ENCODE data around the gene CSRP2. TPM values are rescaled to one million over a fixed set of nuclear protein-coding genes. Genes with fewer than 3 reads are reported as not detected.

The CSRP2 gene
- total and polyA plus RNA-seq, 2 of the 13 experiments (the other 11 are each of a cell fraction or from before 2014, with no cell fraction given) = 7.2 to 8.0 TPM

DNA sequence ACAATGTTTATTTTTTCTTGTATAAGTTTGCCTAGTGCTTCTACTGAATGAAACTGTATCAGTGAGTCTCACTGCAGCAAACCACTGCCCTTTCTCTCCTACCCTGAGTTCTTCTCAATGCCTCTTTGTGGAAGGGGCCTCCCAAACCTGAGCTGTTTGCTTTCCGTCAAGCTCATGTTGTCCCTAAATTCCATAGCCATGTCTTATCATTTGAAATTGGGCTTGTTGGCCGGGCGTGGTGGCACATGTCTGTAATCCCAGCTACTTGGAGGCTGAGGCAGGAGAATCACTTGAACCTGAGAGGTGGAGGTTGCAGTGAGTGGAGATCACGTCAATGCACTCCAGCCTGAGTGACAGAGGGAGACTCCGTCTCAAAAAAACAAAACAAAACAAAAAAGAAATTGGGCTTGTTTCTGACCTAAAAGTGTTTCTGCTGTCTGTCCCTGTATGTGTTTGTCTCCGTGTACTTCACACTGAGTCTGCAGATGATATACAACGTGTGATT lies 1.8 kb upstream of the CSRP2 start:
- peak; percentile 21 for DNase-seq (ENCODE audit: low spot score)
- H3K36me3 ChIP-seq (replicated peaks in 1 of 2; ENCODE audit: control insufficient read depth in 1 of 2, insufficient read depth in 2 of 2, low read length in 2 of 2) = no peaks in the 10 kb centered on the region
- TF ChIP-seq ZNF556 (CRISPR knock-in tag; IDR thresholded peaks at IDR 0.05; ENCODE audit: borderline replicate concordance) = no peak
- TF ChIP-seq, protein P1, sequence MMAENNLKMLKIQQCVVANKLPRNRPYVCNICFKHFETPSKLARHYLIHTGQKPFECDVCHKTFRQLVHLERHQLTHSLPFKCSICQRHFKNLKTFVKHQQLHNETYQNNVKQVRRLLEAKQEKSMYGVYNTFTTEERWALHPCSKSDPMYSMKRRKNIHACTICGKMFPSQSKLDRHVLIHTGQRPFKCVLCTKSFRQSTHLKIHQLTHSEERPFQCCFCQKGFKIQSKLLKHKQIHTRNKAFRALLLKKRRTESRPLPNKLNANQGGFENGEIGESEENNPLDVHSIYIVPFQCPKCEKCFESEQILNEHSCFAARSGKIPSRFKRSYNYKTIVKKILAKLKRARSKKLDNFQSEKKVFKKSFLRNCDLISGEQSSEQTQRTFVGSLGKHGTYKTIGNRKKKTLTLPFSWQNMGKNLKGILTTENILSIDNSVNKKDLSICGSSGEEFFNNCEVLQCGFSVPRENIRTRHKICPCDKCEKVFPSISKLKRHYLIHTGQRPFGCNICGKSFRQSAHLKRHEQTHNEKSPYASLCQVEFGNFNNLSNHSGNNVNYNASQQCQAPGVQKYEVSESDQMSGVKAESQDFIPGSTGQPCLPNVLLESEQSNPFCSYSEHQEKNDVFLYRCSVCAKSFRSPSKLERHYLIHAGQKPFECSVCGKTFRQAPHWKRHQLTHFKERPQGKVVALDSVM (CRISPR knock-in tag; IDR thresholded peaks at IDR 0.05) = peak; percentile 61; the same call in 1 of the 2 replicates
- no peaks in the 10 kb centered on the region for H3K9me3 ChIP-seq (ENCODE audit: low read length)
- peaks cover 24% of the 10 kb centered on the region for H3K4me1 ChIP-seq (ENCODE audit: insufficient read depth, low read length)
- no peak overlapping the region for H3K4me3 ChIP-seq (replicated peaks in 1 of 3; ENCODE audit: insufficient read depth in 1 of 3, low read depth in 2 of 3, low read length in 3 of 3)
- no peaks in the 10 kb centered on the region for H3K79me2 ChIP-seq (ENCODE audit: insufficient read depth, low read length)
- H3K27me3 ChIP-seq (ENCODE audit: control insufficient read depth in 1 of 2, insufficient read depth in 2 of 2, low read length in 2 of 2) = peaks cover 0 to 5% of the 10 kb centered on the region in 2 experiments; a peak in 1 of 5 replicates
- ATAC-seq = no peak
- no peak overlapping the region for H3K27ac ChIP-seq (ENCODE audit: extremely low read length, insufficient read depth, low read length)
- peak overlapping the region; percentile 93; the same call in 1 of the 2 replicates for H3K4me2 ChIP-seq (ENCODE audit: low read depth, low read length)
- ChIA-PET POLR2A (no interaction called here), CTCF (ENCODE audit: low intra/inter-chr PET ratio, low total read pairs) (no interaction called here)
- no TSS peak for BruUV-seq (replicated peaks)
- H4K20me1 ChIP-seq (ENCODE audit: insufficient read depth, low read length) = no peaks in the 10 kb centered on the region
- 17% methylated on average over 7 of the region's 7 CpGs for WGBS (ENCODE audit: low lambda C conversion rate)
- in situ Hi-C loops (cut with HindIII; ENCODE audit: extremely low pct_ligation_motif_present, low pct_unique_long_range_greater_than_20kb) (no loop called here), intact Hi-C loops (cut with micrococcal nuclease; ENCODE audit: unreplicated experiment) (loop anchor here (5.0 kb wide), 1 partner anchor 132 kb away; no protein-coding TSS in a partner anchor)
- no peak for FAIRE-seq
- H2AFZ ChIP-seq (ENCODE audit: low read length) = no peak overlapping the region
- no peak overlapping the region for H3K9ac ChIP-seq (ENCODE audit: insufficient read depth, low read depth, low read length)

- peaks cover 24% of the 10 kb centered on the region for H3K4me1 ChIP-seq (ENCODE audit: insufficient read depth, low read length)
- ChIA-PET POLR2A (no interaction called here), CTCF (ENCODE audit: low intra/inter-chr PET ratio, low total read pairs) (no interaction called here)
- BruUV-seq (replicated peaks) = no TSS peak
- peaks cover 0 to 5% of the 10 kb centered on the region in 2 experiments; a peak in 1 of 5 replicates for H3K27me3 ChIP-seq (ENCODE audit: control insufficient read depth in 1 of 2, insufficient read depth in 2 of 2, low read length in 2 of 2)
- 31% methylated on average over 13 of the region's 13 CpGs for WGBS (ENCODE audit: low lambda C conversion rate)
- no peaks in the 10 kb centered on the region for H3K79me2 ChIP-seq (ENCODE audit: insufficient read depth, low read length)
- no peaks in the 10 kb centered on the region for H3K9me3 ChIP-seq (ENCODE audit: low read length)
- in situ Hi-C loops (cut with HindIII; ENCODE audit: extremely low pct_ligation_motif_present, low pct_unique_long_range_greater_than_20kb) = no loop called here
- FAIRE-seq = no peak
- intact Hi-C loops (cut with micrococcal nuclease; ENCODE audit: unreplicated experiment) = loop anchor here (2.0 to 5.0 kb wide), 2 partner anchors 132 to 259 kb away; no protein-coding TSS in a partner anchor
- H4K20me1 ChIP-seq (ENCODE audit: insufficient read depth, low read length) = no peaks in the 10 kb centered on the region
- no peak overlapping the region for H3K27ac ChIP-seq (ENCODE audit: extremely low read length, insufficient read depth, low read length)
- no peak for ATAC-seq
- no peak overlapping the region for H3K9ac ChIP-seq (ENCODE audit: insufficient read depth, low read depth, low read length)
- H3K36me3 ChIP-seq (replicated peaks in 1 of 2; ENCODE audit: control insufficient read depth in 1 of 2, insufficient read depth in 2 of 2, low read length in 2 of 2) = no peaks in the 10 kb centered on the region
- H3K4me3 ChIP-seq (replicated peaks in 1 of 3; ENCODE audit: insufficient read depth in 1 of 3, low read depth in 2 of 3, low read length in 3 of 3) = peak overlapping the region; percentile 72 to 85 (median 77)
- DNase-seq (ENCODE audit: low spot score) = no peak
- H2AFZ ChIP-seq (ENCODE audit: low read length) = no peak overlapping the region
- H3K4me2 ChIP-seq (ENCODE audit: low read depth, low read length) = peak overlapping the region; percentile 93
- TF ChIP-seq, protein P2, sequence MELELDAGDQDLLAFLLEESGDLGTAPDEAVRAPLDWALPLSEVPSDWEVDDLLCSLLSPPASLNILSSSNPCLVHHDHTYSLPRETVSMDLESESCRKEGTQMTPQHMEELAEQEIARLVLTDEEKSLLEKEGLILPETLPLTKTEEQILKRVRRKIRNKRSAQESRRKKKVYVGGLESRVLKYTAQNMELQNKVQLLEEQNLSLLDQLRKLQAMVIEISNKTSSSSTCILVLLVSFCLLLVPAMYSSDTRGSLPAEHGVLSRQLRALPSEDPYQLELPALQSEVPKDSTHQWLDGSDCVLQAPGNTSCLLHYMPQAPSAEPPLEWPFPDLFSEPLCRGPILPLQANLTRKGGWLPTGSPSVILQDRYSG (CRISPR knock-in tag; IDR thresholded peaks at IDR 0.05) = no peak
- TF ChIP-seq ZNF607 (CRISPR knock-in tag; IDR thresholded peaks at IDR 0.05; ENCODE audit: borderline replicate concordance) (no peak), ETV5 (CRISPR knock-in tag; IDR thresholded peaks at IDR 0.05; ENCODE audit: borderline replicate concordance) (no peak), WIZ (CRISPR knock-in tag; IDR thresholded peaks at IDR 0.05) (no peak), NCOR1 (IDR thresholded peaks at IDR 0.05; ENCODE audit: borderline replicate concordance, low read length) (no peak), ELF3 (CRISPR knock-in tag; IDR thresholded peaks at IDR 0.05) (no peak), SALL1 (CRISPR knock-in tag; IDR thresholded peaks at IDR 0.05) (no peak), ARHGAP35 (CRISPR knock-in tag; IDR thresholded peaks at IDR 0.05; ENCODE audit: borderline replicate concordance) (no peak), RBAK (CRISPR knock-in tag; IDR thresholded peaks at IDR 0.05) (no peak), ZNF10 (CRISPR knock-in tag; IDR thresholded peaks at IDR 0.05; ENCODE audit: borderline replicate concordance, low read depth) (no peak)
Measured at GRCh38 chr12:76879710-76880518, 1.1 kb upstream of the CSRP2 start.

All from HepG2 (cell line).